Pancreas (tissue), 10 donors: ENCODE results near the gene AUTS2. TPM values are rescaled to one million over a fixed set of nuclear protein-coding genes. Genes with fewer than 3 reads are reported as not detected.

Experiments
- ATAC-seq, 4 donors: fragments of 200-7000 bp; cut with Tn5 transposase; one replicate each; pipeline versions ENCODE4 v1.8.0 to v1.9.1; 2020; ENCODE audit warnings: mild to moderate bottlenecking in 4 of 4, moderate library complexity in 4 of 4
- DNase-seq, 6 donors: peaks; one replicate each; pipeline ENCODE4 v3.0.0-alpha.2; 2020
- FAIRE-seq: peaks from 2 replicates; lab custom pipeline; 2012; peaks lifted over from hg19 to GRCh38; lab: Jason Lieb, UNC
- H3K27ac ChIP-seq, 4 donors: fragments of 200-600 bp; sonication (generic); 1 replicate in 3 of 4; 2 replicates in 1 of 4; pipeline versions ENCODE4 v1.5.0 to v1.8.0; 2020
- H3K27me3 ChIP-seq, 4 donors: fragments of 200-600 bp; one replicate each; pipeline ENCODE4 v1.8.0; 2021
- H3K36me3 ChIP-seq, 3 donors: fragments of 200-600 bp; sonication (generic) in 1 of 3; one replicate each; pipeline versions ENCODE4 v1.5.0 to v1.8.0; 2020 to 2021
- H3K4me1 ChIP-seq, 3 donors: fragments of 200-600 bp; one replicate each; pipeline ENCODE4 v1.8.0; 2021
- H3K4me3 ChIP-seq, 4 donors: fragments of 200-600 bp; sonication (generic) in 2 of 4; one replicate each; pipeline versions ENCODE4 v1.5.0 to v1.8.0; 2020 to 2021
- H3K9me3 ChIP-seq, 4 donors: fragments of 200-600 bp; one replicate each; pipeline ENCODE4 v1.8.0; 2021
- CTCF ChIP-seq, 4 donors: fragments of 200-600 bp; sonication (generic) in 3 of 4; IDR thresholded peaks; one replicate each; pipeline versions ENCODE4 v1.5.0 to v1.8.0; 2021; ENCODE audit warnings: antibody characterized with exemption in 4 of 4
- WGBS, 2 donors: extraction: QIAGEN DNeasy Blood & Tissue Kit; methylation state at CpG; one replicate each; pipeline ENCODE4 v1.1.7; 2013; 5-methylcytosine and 5-hydroxymethylcytosine counted together
- intact Hi-C, 3 donors: fragments of 100-400 bp; cut with DNase I; formaldehyde crosslinking; loops; one replicate each; pipeline versions ENCODE4 v1.11.1 to v1.14.2; 2022
- polyA plus RNA-seq, 2 donors: library from polyadenylated mRNA; stranded (reverse); fragments of 200-250 nt; gene quantifications; one replicate each; pipeline ENCODE4 v1.2.3, GENCODE V29; 2013
- total RNA-seq, 6 donors: library from RNA; stranded (reverse); fragmentation: NEBNext Ultra II Directional in 4 of 6; extraction: Animal tissue kit (Norgen Biotek cat#: 25700) in 4 of 6; gene quantifications; one replicate each; pipeline versions ENCODE4 v1.2.1 to v1.2.4, GENCODE V29; 2021 to 2023
- donor health status: healthy with polysubstance abuse.
- donor health status: DM: no; HTN: no; CAD: no; lungs with moderate emphysema.
- donor health status: DM: no; HTN: no; CAD: no.
- donor health status: control.
- donor health status: control.
- donor health status: Bipolar disorder and iron deficiency.
- donor health status: DM: yes; HTN: yes; CAD: no.
- donor health status: DM: no; HTN: no; CAD: no.
- donor health status: DM: no; HTN: no; CAD: no.
- donor health status: DM: yes; HTN: yes; CAD: no.

AUTS2 gene
- total and polyA plus RNA-seq, 8 donors: 5.8 to 16.8 (median 9.9) TPM

GRCh38 chr7:70680306-70680705 lies 1082.0 kb downstream of the AUTS2 start:
- Histone ChIP-seq H3K27ac (no peak overlapping the region), H3K9me3 (no peaks in the 10 kb centered on the region), H3K27me3 (no peaks in the 10 kb centered on the region), H3K36me3 (no peaks in the 10 kb centered on the region), H3K4me1 (no peaks in the 10 kb centered on the region), H3K4me3 (no peak overlapping the region)
- DNase-seq (no peak), ATAC-seq (no peak), FAIRE-seq (no peak)
- intact Hi-C loops: no loop called here
- TF ChIP-seq CTCF (IDR thresholded peaks at IDR 0.05): no peak
- WGBS, 2 donors: 75 to 76% methylated on average over 4 of the region's 4 CpGs

DNA sequence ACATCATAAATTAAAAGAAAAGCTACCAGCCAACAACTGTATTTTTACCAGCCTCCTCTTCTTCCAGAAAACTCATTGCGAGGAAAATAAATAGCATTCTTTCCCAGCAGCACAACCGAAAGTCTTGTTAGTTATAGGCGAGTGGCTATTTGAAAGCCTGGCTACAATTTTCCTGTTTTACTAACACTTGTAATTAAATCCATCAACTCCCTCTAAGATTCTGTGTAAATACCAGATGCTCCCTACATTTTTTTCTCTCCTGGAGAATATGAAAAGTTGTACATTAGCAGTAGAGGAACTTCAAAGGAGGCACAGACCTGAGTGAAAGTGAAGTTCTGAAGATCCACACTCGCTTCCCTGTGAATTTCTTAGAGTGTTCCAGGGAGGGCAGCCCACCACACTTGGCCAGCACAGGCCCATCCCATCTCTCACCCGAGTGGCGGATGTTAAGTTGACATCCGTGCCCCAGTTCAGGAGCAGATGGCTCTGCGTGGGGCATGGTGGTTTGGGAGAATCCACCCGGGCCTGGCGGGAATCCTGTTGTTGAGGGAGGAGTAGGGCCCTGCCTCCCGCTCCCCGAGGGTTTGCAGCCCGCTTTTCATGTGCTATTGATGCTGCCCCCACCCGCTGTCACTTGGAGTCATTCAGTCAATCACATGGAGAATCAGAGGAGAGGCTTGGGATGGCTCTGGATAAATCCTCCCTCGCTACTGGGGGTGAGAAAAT lies 1082.6 kb downstream of the AUTS2 start:
- no peak for TF ChIP-seq CTCF (IDR thresholded peaks at IDR 0.05)
- ATAC-seq: no peak
- FAIRE-seq: no peak
- DNase-seq: no peak
- no peaks in the 10 kb centered on the region for H3K27me3 ChIP-seq
- H3K4me3 ChIP-seq: no peak overlapping the region
- H3K4me1 ChIP-seq: no peaks in the 10 kb centered on the region
- H3K36me3 ChIP-seq: no peaks in the 10 kb centered on the region
- 80 to 84% methylated on average over 15 of the region's 15 CpGs for WGBS, 2 donors
- no peak overlapping the region for H3K27ac ChIP-seq
- no peaks in the 10 kb centered on the region for H3K9me3 ChIP-seq
- intact Hi-C loops: no loop called here

GRCh38 chr7:70681469-70682350 lies 1083.4 kb downstream of the AUTS2 start:
- Histone ChIP-seq H3K4me3 (no peak overlapping the region), H3K36me3 (no peaks in the 10 kb centered on the region), H3K9me3 (no peaks in the 10 kb centered on the region), H3K4me1 (no peaks in the 10 kb centered on the region), H3K27ac (no peak overlapping the region), H3K27me3 (no peaks in the 10 kb centered on the region)
- 73% methylated on average over 12 of the region's 12 CpGs for WGBS, 2 donors
- FAIRE-seq: no peak
- DNase-seq: no peak
- intact Hi-C loops: no loop called here
- TF ChIP-seq CTCF (IDR thresholded peaks at IDR 0.05): no peak
- no peak for ATAC-seq

DNA sequence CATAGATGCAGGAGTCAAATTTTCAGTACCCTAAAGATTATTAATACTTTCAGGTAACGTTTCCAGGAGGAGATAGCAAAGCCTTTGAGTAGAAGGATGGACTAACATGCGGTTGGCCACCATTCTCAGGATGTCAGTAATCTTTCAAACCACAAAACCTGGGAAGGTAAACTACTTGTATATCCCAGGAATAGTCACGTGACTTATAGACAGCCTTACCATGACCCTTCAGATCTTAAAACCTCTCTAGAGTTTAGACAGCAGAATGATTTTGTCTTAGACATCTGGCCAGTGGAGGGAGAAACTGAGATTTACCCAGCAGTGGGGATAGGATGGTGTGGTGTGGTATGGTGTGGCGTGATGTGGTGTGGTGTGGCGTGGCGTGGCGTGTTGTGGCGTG lies 1085.9 kb downstream of the AUTS2 start:
- H3K4me3 ChIP-seq: no peak overlapping the region
- no peaks in the 10 kb centered on the region for H3K27me3 ChIP-seq
- H3K36me3 ChIP-seq: no peaks in the 10 kb centered on the region
- no peak for ATAC-seq
- no peaks in the 10 kb centered on the region for H3K4me1 ChIP-seq
- WGBS, 2 donors: 83 to 93% methylated on average over 8 of the region's 8 CpGs
- no peak for DNase-seq
- H3K27ac ChIP-seq: no peak overlapping the region
- intact Hi-C loops: no loop called here
- no peaks in the 10 kb centered on the region for H3K9me3 ChIP-seq
- TF ChIP-seq CTCF (IDR thresholded peaks at IDR 0.05): no peak
- no peak for FAIRE-seq
